HEK293 (cell line): ENCODE measurements around the gene FLRT1.

Source experiments
- ZNF514 ChIP-seq: fragments of 450-650 bp; formaldehyde crosslinking; IDR thresholded peaks from 2 replicates; pipeline ENCODE4 v1.5.1; 2016; ENCODE audit warnings: missing biosample characterization, missing genetic modification characterization
- TF ChIP-seq, protein P1 (sequence below): sonication (generic); formaldehyde crosslinking; IDR thresholded peaks from 2 replicates; pipeline ENCODE4 v1.8.1; 2022; ENCODE audit warnings: mild to moderate bottlenecking, moderate library complexity, missing genetic modification reagents
- TF ChIP-seq, protein P2 (sequence below): fragments of 450-650 bp; formaldehyde crosslinking; IDR thresholded peaks from 2 replicates; pipeline ENCODE4 v1.5.1; 2016; ENCODE audit warnings: missing biosample characterization, missing genetic modification characterization
- TF ChIP-seq, protein P3 (sequence below): fragments of 450-650 bp; formaldehyde crosslinking; IDR thresholded peaks from 2 replicates; pipeline ENCODE4 v1.5.1; 2016; ENCODE audit warnings: missing biosample characterization, missing genetic modification characterization, low read depth
- TF ChIP-seq, protein P4 (sequence below): fragments of 450-650 bp; formaldehyde crosslinking; IDR thresholded peaks from 2 replicates; pipeline ENCODE4 v1.5.1; 2016; ENCODE audit warnings: missing biosample characterization, missing genetic modification characterization
- TF ChIP-seq, protein P5 (sequence below): fragments of 450-650 bp; formaldehyde crosslinking; IDR thresholded peaks from 2 replicates; pipeline ENCODE4 v1.5.1; 2016; ENCODE audit warnings: missing biosample characterization, missing genetic modification characterization

DNA sequence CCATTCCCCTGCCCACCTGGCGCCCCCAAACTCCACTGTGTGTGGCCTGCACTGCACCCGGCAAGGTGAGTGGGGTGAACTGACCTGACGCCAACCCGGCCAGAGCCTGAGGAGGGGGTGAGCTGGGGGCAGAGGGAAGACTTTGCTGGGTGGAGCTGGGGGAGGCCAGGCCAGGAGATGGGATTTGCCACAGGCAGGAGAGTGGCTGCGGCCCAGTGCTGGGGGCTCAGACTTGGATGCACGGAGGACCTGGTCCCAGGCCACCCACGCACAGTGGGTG, 17.8 kb upstream of the FLRT1 start:
- TF ChIP-seq, protein P1, sequence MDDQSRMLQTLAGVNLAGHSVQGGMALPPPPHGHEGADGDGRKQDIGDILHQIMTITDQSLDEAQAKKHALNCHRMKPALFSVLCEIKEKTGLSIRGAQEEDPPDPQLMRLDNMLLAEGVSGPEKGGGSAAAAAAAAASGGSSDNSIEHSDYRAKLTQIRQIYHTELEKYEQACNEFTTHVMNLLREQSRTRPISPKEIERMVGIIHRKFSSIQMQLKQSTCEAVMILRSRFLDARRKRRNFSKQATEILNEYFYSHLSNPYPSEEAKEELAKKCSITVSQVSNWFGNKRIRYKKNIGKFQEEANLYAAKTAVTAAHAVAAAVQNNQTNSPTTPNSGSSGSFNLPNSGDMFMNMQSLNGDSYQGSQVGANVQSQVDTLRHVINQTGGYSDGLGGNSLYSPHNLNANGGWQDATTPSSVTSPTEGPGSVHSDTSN = no peak
- TF ChIP-seq, protein P2, sequence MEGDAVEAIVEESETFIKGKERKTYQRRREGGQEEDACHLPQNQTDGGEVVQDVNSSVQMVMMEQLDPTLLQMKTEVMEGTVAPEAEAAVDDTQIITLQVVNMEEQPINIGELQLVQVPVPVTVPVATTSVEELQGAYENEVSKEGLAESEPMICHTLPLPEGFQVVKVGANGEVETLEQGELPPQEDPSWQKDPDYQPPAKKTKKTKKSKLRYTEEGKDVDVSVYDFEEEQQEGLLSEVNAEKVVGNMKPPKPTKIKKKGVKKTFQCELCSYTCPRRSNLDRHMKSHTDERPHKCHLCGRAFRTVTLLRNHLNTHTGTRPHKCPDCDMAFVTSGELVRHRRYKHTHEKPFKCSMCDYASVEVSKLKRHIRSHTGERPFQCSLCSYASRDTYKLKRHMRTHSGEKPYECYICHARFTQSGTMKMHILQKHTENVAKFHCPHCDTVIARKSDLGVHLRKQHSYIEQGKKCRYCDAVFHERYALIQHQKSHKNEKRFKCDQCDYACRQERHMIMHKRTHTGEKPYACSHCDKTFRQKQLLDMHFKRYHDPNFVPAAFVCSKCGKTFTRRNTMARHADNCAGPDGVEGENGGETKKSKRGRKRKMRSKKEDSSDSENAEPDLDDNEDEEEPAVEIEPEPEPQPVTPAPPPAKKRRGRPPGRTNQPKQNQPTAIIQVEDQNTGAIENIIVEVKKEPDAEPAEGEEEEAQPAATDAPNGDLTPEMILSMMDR = no peak
- TF ChIP-seq, protein P3, sequence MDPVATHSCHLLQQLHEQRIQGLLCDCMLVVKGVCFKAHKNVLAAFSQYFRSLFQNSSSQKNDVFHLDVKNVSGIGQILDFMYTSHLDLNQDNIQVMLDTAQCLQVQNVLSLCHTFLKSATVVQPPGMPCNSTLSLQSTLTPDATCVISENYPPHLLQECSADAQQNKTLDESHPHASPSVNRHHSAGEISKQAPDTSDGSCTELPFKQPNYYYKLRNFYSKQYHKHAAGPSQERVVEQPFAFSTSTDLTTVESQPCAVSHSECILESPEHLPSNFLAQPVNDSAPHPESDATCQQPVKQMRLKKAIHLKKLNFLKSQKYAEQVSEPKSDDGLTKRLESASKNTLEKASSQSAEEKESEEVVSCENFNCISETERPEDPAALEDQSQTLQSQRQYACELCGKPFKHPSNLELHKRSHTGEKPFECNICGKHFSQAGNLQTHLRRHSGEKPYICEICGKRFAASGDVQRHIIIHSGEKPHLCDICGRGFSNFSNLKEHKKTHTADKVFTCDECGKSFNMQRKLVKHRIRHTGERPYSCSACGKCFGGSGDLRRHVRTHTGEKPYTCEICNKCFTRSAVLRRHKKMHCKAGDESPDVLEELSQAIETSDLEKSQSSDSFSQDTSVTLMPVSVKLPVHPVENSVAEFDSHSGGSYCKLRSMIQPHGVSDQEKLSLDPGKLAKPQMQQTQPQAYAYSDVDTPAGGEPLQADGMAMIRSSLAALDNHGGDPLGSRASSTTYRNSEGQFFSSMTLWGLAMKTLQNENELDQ = no peak
- no peak for TF ChIP-seq ZNF514 (tag by site-specific recombination)
- TF ChIP-seq, protein P4, sequence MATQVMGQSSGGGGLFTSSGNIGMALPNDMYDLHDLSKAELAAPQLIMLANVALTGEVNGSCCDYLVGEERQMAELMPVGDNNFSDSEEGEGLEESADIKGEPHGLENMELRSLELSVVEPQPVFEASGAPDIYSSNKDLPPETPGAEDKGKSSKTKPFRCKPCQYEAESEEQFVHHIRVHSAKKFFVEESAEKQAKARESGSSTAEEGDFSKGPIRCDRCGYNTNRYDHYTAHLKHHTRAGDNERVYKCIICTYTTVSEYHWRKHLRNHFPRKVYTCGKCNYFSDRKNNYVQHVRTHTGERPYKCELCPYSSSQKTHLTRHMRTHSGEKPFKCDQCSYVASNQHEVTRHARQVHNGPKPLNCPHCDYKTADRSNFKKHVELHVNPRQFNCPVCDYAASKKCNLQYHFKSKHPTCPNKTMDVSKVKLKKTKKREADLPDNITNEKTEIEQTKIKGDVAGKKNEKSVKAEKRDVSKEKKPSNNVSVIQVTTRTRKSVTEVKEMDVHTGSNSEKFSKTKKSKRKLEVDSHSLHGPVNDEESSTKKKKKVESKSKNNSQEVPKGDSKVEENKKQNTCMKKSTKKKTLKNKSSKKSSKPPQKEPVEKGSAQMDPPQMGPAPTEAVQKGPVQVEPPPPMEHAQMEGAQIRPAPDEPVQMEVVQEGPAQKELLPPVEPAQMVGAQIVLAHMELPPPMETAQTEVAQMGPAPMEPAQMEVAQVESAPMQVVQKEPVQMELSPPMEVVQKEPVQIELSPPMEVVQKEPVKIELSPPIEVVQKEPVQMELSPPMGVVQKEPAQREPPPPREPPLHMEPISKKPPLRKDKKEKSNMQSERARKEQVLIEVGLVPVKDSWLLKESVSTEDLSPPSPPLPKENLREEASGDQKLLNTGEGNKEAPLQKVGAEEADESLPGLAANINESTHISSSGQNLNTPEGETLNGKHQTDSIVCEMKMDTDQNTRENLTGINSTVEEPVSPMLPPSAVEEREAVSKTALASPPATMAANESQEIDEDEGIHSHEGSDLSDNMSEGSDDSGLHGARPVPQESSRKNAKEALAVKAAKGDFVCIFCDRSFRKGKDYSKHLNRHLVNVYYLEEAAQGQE (tag by site-specific recombination) = no peak
- TF ChIP-seq, protein P5, sequence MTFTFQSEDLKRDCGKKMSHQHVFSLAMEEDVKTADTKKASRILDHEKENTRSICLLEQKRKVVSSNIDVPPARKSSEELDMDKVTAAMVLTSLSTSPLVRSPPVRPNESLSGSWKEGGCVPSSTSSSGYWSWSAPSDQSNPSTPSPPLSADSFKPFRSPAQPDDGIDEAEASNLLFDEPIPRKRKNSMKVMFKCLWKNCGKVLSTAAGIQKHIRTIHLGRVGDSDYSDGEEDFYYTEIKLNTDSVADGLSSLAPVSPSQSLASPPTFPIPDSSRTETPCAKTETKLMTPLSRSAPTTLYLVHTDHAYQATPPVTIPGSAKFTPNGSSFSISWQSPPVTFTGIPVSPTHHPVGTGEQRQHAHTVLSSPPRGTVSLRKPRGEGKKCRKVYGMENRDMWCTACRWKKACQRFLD (tag by site-specific recombination) = no peak
